ENCODE results near the gene ROBO1. TPM values are rescaled to one million over a fixed set of nuclear protein-coding genes. Genes with fewer than 3 reads are reported as not detected.

ROBO1 gene
- total and polyA plus RNA-seq, 2 donors (not counting 3 experiments of a cell fraction or from before 2014, with no cell fraction given) = 5.9 to 14.2 TPM

- Histone ChIP-seq H3K79me2 (ENCODE audit: control insufficient read depth, insufficient read depth, low read length) (no peaks in the 10 kb centered on the region), H2AFZ (ENCODE audit: low read depth, low read length) (no peak overlapping the region), H3K9ac (replicated peaks; ENCODE audit: extremely low read depth, insufficient read depth, low read length) (no peak overlapping the region), H3K9me3 (replicated peaks; ENCODE audit: control insufficient read depth, insufficient read depth, low read length) (no peaks in the 10 kb centered on the region), H3K4me2 (ENCODE audit: insufficient read depth, low read length) (no peak overlapping the region), H3K4me3 (replicated peaks in 1 of 3; ENCODE audit: insufficient read depth in 1 of 3, low read depth in 1 of 3, low read length in 3 of 3) (no peak overlapping the region), H3K27me3 (ENCODE audit: control insufficient read depth in 2 of 2, insufficient read depth in 2 of 2, low read length in 2 of 2) (no peaks in the 10 kb centered on the region), H3K36me3 (ENCODE audit: control insufficient read depth in 2 of 2, extremely low read depth in 1 of 2, insufficient read depth in 2 of 2, low read length in 2 of 2) (no peaks in the 10 kb centered on the region), H3K9me1 (replicated peaks; ENCODE audit: control insufficient read depth, extremely low read depth, insufficient read depth, low read length) (no peaks in the 10 kb centered on the region), H4K20me1 (replicated peaks; ENCODE audit: control insufficient read depth, extremely low read depth, insufficient read depth, low read length) (no peaks in the 10 kb centered on the region), H3K27ac (ENCODE audit: insufficient read depth, low read depth, low read length) (no peak overlapping the region), H3K4me1 (ENCODE audit: control insufficient read depth, extremely low read depth, insufficient read depth, low read length) (no peaks in the 10 kb centered on the region)
- dilution Hi-C loops (cut with MboI; ENCODE audit: extremely low pct_ligation_motif_present, low sequenced_read_pairs) (no loop called here), intact Hi-C loops (cut with micrococcal nuclease) (no loop called here)
- FAIRE-seq (no peak), DNase-seq (ENCODE audit: low read depth, low spot score) (no peak)
- no TSS peak for BruUV-seq (replicated peaks)
- POLR2A ChIA-PET = no interaction called here
- CTCF ChIA-PET = no interaction called here
- TF ChIP-seq MYC (IDR thresholded peaks at IDR 0.05; ENCODE audit: low read depth, low read length) = no peak
- no peak for TF ChIP-seq POLR2A (IDR thresholded peaks at IDR 0.05; ENCODE audit: low read depth, low read length)
- TF ChIP-seq EZH2 (IDR thresholded peaks at IDR 0.05; ENCODE audit: borderline replicate concordance, low read depth, low read length, severe bottlenecking) = no peak
- TF ChIP-seq MAX (IDR thresholded peaks at IDR 0.05; ENCODE audit: insufficient read depth, insufficient read length) = no peak
- no peak for TF ChIP-seq FOS (IDR thresholded peaks at IDR 0.05; ENCODE audit: borderline replicate concordance, insufficient read depth, low read length)
- no peak for TF ChIP-seq GATA2 (IDR thresholded peaks at IDR 0.05; ENCODE audit: insufficient read depth, insufficient read length, low read depth, low read length)
- TF ChIP-seq CTCF (IDR thresholded peaks at IDR 0.05; ENCODE audit: extremely low read depth in 1 of 2, insufficient read depth in 1 of 2, low read depth in 1 of 2, low read length in 2 of 2) = no peak
- TF ChIP-seq POLR2AphosphoS5 (IDR thresholded peaks at IDR 0.05; ENCODE audit: insufficient read depth, low read depth, low read length) = no peak
- no peak for TF ChIP-seq JUN (IDR thresholded peaks at IDR 0.05; ENCODE audit: borderline replicate concordance, insufficient read depth, insufficient read length, low read depth)
Measured at GRCh38 chr3:78822726-78823125, 945.1 kb downstream of the ROBO1 start.

Data from endothelial cell of umbilical vein (primary cell).